Activated CD8-positive, alpha-beta memory T cell treated with anti-CD3 and anti-CD28 coated beads for 48 hours (primary cell): ENCODE results near the gene ACAD8.

ENCODE experiments used
- DNase-seq, 3 experiments: peaks; one replicate each; pipeline ENCODE4 v3.0.0-alpha.2; 2020; ENCODE audit warnings: low read depth in 2 of 3, low spot score in 2 of 3

Gene ACAD8

DNA sequence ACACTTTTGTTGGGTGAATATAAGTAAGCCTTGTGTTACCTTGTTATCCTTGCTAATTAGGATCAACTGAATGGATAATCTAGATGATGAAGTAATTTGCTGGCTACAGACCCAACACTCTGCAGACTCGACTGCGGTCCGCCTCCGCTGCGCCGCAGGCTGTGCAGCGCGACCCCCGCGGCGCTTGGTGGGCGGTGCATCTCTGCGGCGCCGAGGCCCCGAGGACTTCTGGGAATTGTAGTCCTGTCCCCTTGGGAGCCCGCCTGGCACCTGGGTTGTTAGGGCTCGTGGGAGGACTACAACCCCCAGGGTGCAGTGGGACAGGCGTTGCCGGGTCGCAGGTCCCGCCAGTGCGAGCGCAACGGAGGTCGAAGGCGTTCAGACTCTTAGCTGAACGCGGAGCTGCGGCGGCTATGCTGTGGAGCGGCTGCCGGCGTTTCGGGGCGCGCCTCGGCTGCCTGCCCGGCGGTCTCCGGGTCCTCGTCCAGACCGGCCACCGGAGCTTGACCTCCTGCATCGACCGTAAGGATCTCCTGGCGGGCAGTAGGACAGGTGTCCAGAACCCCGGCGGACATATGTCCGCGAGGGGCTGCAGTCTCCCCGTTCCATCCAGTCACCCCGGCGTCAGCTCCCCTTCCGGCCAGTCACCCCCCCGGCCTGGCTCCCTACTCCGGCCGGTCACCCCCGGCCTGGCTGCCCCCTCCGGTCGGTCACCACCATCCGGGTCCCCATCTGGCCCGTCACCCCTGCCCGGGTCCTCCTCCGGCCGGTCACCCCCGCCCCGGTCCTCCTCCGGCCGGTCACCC is at the start of gene ACAD8, which contains the start of gene THYN1:
ACAD8 (plus strand) TSS at position 381 of the 806 bp plus-strand sequence; CDS start at position 414, 33 bp downstream.
THYN1 (minus strand) TSS at position 165 of the 806 bp plus-strand sequence. CDS start 470 bp downstream, outside the sequence.
- peak; percentile 61 to 94 (median 84) for DNase-seq

DNA sequence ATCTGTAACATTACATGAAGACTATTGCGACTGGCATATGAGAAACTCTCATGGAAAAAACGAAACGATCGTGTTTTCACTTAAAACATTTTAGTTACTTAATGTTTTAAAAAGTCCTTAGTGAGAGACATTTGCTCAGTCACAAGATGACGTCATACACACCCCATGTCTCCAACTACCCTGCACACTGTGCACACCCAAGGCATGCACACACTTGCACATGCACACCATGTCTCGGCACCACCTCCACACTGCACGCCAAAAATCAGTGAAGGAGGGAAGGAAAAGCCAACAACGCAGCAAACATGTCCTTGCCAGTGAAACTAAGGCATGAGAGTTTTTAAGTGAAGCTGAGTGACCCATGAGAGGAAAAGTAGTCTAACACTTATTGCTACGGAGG is 47.6 kb upstream of the ACAD8 start:
- DNase-seq, result no peak

DNA sequence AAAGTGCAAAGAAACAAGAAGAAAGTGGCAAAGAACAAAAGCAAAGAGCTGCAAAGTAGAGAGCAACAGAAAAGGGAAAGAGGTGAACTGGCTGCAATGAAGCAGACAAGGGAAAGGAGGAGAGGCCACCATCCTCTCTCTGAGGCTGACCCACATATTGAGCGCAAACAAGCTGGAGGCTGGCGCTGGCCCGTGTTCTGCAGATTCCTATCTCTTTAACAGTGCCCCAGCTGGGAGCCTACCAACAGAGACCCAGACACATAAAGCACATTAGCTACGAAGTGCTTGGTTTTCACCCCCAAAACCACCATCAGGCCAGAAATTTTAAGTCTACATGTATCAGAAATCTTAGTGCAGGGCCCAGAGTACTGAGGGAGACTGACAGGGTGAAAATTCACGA is 47.2 kb upstream of the ACAD8 start:
- DNase-seq, result no peak

GRCh38 chr11:134207538-134208239 is 45.7 kb upstream of the ACAD8 start:
- no peak for DNase-seq

- no peak for DNase-seq
Observed at GRCh38 chr11:134215836-134216235, 37.5 kb upstream of the ACAD8 start.

DNA sequence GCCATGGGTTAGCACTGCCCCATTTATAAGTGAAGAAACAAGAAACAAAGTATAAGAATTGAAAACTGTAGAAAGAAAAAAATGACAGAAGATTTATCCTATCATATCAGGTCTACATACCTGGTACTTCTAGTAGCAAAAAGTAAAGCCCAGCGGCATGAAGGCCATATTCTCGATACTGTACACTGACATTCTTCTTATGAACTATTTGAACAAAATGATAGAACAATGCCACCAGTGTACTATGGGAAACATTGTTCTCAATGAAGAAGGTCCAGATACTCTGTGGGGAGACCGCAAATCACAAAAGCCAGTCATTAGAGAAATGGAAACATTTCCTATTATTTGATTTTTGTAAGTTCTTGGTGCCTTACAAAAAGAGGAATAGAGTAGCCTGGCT is 36.6 kb upstream of the ACAD8 start:
- no peak for DNase-seq

DNA sequence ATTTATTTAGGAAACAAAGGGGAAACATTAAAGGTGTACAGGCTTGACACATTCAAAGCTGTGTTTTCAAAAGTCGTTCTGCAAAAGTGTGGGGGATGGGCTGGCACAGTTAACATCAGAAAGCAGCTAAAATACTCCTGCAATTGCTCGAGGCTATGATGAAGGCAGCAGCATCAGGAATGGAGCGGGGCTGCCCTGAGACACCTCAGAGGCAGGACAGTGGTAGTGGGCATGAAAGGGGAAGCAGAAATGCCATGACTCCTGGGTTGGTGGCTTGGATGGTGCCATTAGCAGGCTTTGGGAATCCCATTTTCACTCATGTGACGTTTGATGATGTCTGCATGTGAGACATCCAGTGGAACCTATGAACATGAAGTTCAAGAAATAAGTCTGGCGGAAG is 30.2 kb upstream of the ACAD8 start:
- no peak for DNase-seq

- peak; percentile 89 to 95 (median 91) for DNase-seq
Observed at GRCh38 chr11:134223836-134224709, 29.3 kb upstream of the ACAD8 start, which contains the start of the genes NCAPD3 and VPS26B. TSS of gene NCAPD3 (minus strand) at chr11:134223967. CDS start at chr11:134223926, 41 bp downstream. TSS of gene VPS26B (plus strand) at chr11:134224671. CDS start at chr11:134225123, 452 bp downstream.

GRCh38 chr11:134224710-134225664 is 28.4 kb upstream of the ACAD8 start:
- DNase-seq, result peak; percentile 31 to 37 (median 31)

- no peak for DNase-seq
Observed at GRCh38 chr11:134226806-134227325, 26.5 kb upstream of the ACAD8 start.

DNA sequence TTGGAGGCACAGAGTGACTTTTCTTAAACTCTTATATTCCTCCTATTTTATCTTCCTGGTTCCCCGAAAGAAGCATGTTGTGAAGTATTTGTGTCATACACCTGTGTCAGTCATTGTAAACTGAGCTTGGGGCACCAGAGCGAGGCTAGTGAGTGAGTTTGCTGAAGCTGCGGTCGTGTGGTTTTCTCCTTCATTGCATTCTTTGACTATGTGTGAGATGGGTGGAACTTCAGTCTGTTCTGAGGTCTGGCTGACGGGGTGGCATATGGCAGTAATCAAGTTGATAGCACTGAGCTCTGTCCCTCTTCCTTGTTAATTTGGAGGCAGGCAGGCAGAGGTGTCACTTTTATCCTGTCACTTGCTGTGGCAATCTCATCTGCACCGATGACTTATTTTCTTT is 24.7 kb upstream of the ACAD8 start:
- no peak for DNase-seq

GRCh38 chr11:134229126-134229790 is 24.1 kb upstream of the ACAD8 start:
- DNase-seq, result no peak

GRCh38 chr11:134230339-134230738 is 23.0 kb upstream of the ACAD8 start:
- no peak for DNase-seq

DNA sequence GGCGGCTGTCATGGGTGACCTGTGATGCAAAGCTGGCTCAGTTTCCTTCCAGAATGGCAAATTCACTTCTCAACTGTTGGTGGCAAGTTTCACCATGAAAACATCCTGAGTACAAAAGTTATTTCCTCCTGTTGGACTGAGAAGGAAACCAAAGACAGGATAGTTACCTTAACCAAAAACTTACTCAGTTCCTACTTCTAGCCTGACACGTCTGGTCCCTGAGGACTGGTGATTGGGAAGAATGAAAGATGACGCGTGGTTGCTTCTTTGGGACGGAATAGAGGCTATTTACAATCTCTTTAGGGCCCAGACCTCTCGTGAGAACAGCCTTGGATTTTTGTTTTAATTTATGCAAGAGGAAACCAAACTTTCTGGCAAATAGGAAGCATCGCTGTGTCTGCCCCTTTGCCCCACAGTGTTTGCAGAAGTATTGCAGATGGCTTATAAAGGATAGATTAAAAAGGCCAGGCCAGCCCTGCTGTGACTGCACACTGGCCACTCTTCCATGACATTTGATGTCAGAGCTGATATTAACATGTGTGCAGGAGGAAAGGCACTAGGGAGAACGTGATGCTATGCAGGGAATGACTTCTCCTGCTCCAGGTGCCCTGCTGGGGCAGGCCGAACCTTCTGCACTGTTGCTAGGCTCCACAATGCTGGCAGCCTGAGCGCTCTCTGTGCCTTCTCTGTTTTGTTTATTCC is 21.3 kb upstream of the ACAD8 start:
- no peak for DNase-seq

DNA sequence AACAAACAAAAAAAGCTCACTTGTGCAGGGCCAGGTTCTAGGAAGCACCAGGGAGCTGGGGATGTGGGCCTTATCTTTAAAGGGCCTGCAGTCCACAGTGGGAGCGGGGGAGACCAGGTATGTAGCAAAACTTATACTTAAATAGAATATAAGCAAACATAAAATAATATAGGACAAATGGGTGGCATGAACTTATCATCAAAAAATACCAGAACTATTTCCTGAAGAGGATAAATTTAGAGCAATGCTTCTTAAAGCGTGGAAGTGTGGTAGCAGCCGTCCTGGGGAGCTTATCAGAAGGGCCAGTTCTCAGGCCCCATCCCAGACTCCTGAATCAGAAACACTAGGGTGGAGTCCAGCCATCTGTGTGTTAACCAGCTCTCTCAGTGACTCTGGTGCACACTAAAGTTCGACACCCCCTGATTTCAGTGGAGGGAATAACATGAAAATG is 19.6 kb upstream of the ACAD8 start:
- no peak for DNase-seq

DNA sequence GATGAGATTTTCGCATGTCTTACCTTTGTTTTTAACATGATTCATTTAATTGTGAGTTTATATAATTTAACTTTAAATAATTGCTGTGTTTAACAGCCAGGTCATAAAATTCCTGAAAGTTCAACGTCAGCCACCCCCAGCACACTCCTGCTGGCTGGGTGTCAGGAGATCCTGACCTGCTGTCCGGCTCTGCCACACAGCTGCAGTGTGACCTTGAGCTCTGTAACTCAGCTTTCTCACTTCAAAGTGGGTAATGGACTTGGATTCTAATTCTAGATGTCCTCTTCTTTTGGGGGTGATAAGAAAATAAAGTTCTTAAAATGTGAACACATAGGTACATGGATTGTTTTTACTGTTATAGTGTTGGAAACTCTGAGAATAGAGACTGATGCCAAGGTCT is 18.0 kb upstream of the ACAD8 start:
- no peak for DNase-seq

DNA sequence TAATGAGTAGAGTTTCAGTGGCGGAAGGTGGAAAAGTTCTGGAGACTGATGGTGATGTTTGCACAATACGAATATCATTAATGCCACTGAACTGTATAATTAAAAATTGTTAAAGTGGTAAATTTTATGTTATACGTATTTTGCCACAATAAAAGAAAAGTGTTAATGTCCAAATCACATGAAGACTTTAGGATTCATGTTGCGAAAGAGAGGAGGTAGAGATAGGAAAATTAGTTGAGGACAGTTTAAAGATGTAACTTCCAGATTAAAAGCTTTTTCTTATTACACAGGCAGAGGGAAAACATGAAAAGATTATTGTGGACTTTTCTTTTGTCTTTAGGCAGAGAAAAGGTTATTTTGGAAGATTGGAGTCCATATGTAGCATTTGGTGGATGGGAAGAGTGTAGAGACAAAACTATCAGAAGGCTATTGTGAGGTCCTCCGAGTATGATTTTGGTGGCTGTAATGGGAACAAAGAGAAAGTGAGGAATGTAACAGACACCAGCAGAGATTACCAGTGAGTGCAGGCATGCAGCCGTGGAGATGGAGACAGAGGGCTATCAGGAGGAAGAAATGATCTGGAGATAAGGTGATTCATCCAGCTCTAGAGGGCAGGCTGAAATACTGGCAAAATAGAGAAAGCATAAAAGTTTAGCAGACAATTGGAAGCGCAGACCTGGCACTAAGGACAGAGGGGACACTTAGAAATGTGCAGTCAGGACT is 16.4 kb upstream of the ACAD8 start:
- no peak for DNase-seq

DNA sequence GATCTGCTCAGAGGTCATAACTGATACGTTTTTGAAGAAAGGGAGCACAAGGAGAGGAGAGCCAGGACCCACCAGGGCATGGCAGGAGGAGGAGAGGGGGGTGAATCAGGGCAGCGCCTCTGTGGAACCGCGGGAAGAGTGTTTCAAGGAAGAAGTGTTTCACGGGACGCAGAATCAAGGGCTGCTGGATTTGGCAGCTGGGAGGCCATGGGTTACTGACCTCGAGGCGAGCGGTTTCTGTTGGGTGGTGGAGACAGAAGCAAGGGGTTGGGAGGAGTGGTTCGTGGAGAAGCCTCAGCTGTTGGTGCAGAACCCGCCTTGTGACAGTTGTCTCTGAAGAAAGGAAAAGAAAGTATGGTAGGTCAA is 15.8 kb upstream of the ACAD8 start:
- DNase-seq, result no peak
